ENCODE measurements around the gene MITF. TPM values are rescaled to one million over a fixed set of nuclear protein-coding genes. Genes with fewer than 3 reads are reported as not detected.

The MITF gene
- total RNA-seq, 4 donors from 2014 or later, result 19.4 to 35.3 (median 21.7) TPM

GRCh38 chr3:69738315-69738714, 949 bp upstream of the MITF start:
- Histone ChIP-seq H3K4me1 (peaks cover 25% of the 10 kb centered on the region), H3K9me3 (no peaks in the 10 kb centered on the region), H3K27ac (peak overlapping the region; percentile 78), H3K36me3 (no peaks in the 10 kb centered on the region), H3K27me3 (no peaks in the 10 kb centered on the region), H3K4me3 (peak overlapping the region; percentile 90)
- 0% methylated on average over 4 of the region's 4 CpGs for WGBS
- no peak for DNase-seq (ENCODE audit: low spot score in 2 of 2)
- TF ChIP-seq POLR2A (IDR thresholded peaks at IDR 0.05), result no peak
- no peak for TF ChIP-seq EP300 (IDR thresholded peaks at IDR 0.05)
- TF ChIP-seq CTCF (IDR thresholded peaks at IDR 0.05), result no peak
- no peak for TF ChIP-seq POLR2AphosphoS5 (IDR thresholded peaks at IDR 0.05)

- 0% methylated on average over 12 of the region's 12 CpGs for WGBS
- TF ChIP-seq POLR2A (IDR thresholded peaks at IDR 0.05), result no peak
- TF ChIP-seq EP300 (IDR thresholded peaks at IDR 0.05), result no peak
- no peak for TF ChIP-seq POLR2AphosphoS5 (IDR thresholded peaks at IDR 0.05)
- no peak for TF ChIP-seq CTCF (IDR thresholded peaks at IDR 0.05)
- Histone ChIP-seq H3K9me3 (no peaks in the 10 kb centered on the region), H3K4me1 (peaks cover 25% of the 10 kb centered on the region), H3K27ac (peak overlapping the region; percentile 78), H3K27me3 (no peaks in the 10 kb centered on the region), H3K36me3 (no peaks in the 10 kb centered on the region), H3K4me3 (peak overlapping the region; percentile 90)
- no peak for DNase-seq (ENCODE audit: low spot score in 2 of 2)
These were observed 433 bp upstream of the MITF start for GRCh38 chr3:69738859-69739203.

GRCh38 chr3:69740103-69741021, 1.1 kb downstream of the MITF start:
- peak overlapping the region; percentile 90 for H3K4me3 ChIP-seq
- H3K36me3 ChIP-seq, result no peaks in the 10 kb centered on the region
- no peaks in the 10 kb centered on the region for H3K9me3 ChIP-seq
- DNase-seq (ENCODE audit: low spot score in 2 of 2), result no peak
- WGBS, result 28% methylated on average over 18 of the region's 26 CpGs
- no peaks in the 10 kb centered on the region for H3K27me3 ChIP-seq
- H3K27ac ChIP-seq, result peak overlapping the region; percentile 78
- TF ChIP-seq POLR2AphosphoS5 (IDR thresholded peaks at IDR 0.05) (no peak), POLR2A (IDR thresholded peaks at IDR 0.05) (no peak), CTCF (IDR thresholded peaks at IDR 0.05) (no peak), EP300 (IDR thresholded peaks at IDR 0.05) (no peak)
- peaks cover 35% of the 10 kb centered on the region for H3K4me1 ChIP-seq

- TF ChIP-seq POLR2AphosphoS5 (IDR thresholded peaks at IDR 0.05) (no peak), CTCF (IDR thresholded peaks at IDR 0.05) (no peak), EP300 (IDR thresholded peaks at IDR 0.05) (no peak), POLR2A (IDR thresholded peaks at IDR 0.05) (no peak)
- Histone ChIP-seq H3K27me3 (no peaks in the 10 kb centered on the region), H3K9me3 (no peaks in the 10 kb centered on the region), H3K4me3 (peak overlapping the region; percentile 90), H3K4me1 (peaks cover 37% of the 10 kb centered on the region), H3K27ac (peak overlapping the region; percentile 78), H3K36me3 (no peaks in the 10 kb centered on the region)
- whole genome bisulfite sequencing, result 58% methylated on average over 13 of the region's 13 CpGs
- DNase-seq (ENCODE audit: low spot score in 2 of 2), result no peak
These were observed 1.9 kb downstream of the MITF start for GRCh38 chr3:69741032-69741767.

- H3K27me3 ChIP-seq, result no peaks in the 10 kb centered on the region
- TF ChIP-seq CTCF (IDR thresholded peaks at IDR 0.05), result no peak
- TF ChIP-seq POLR2AphosphoS5 (IDR thresholded peaks at IDR 0.05), result no peak
- TF ChIP-seq POLR2A (IDR thresholded peaks at IDR 0.05), result no peak
- no peak for TF ChIP-seq EP300 (IDR thresholded peaks at IDR 0.05)
- no peaks in the 10 kb centered on the region for H3K9me3 ChIP-seq
- H3K27ac ChIP-seq, result no peak overlapping the region
- H3K36me3 ChIP-seq, result no peaks in the 10 kb centered on the region
- no peak for DNase-seq (ENCODE audit: low spot score in 2 of 2)
- H3K4me3 ChIP-seq, result no peak overlapping the region
- 81% methylated on average over 2 of the region's 2 CpGs for WGBS
- H3K4me1 ChIP-seq, result peaks cover 48% of the 10 kb centered on the region
These were observed 3.1 kb downstream of the MITF start for GRCh38 chr3:69742391-69742790.

All from suprapubic skin (tissue), 4 donors.